Nephron progenitor cell (in vitro differentiated cells): ENCODE data around the gene PDZRN3.

Source experiments
- DNase-seq: peaks from one replicate; pipeline ENCODE4 v3.0.0; 2021
- H3K27ac Mint-ChIP-seq: 2 replicates; pipeline ENCODE4 v1.8.0; 2021; ENCODE audit warnings: mild to moderate bottlenecking, moderate library complexity, mixed read lengths
- H3K27me3 Mint-ChIP-seq: 2 replicates; pipeline ENCODE4 v1.8.0; 2021; ENCODE audit warnings: mild to moderate bottlenecking, low read depth, mixed read lengths; ENCODE audit not compliant: poor library complexity
- H3K36me3 Mint-ChIP-seq: 2 replicates; pipeline ENCODE4 v1.8.0; 2021; ENCODE audit warnings: low read depth, mixed read lengths
- H3K4me1 Mint-ChIP-seq: 2 replicates; pipeline ENCODE4 v1.8.0; 2021; ENCODE audit warnings: mixed read lengths
- H3K4me3 Mint-ChIP-seq: 2 replicates; pipeline ENCODE4 v1.8.0; 2021; ENCODE audit warnings: mild to moderate bottlenecking, moderate library complexity, mixed read lengths
- H3K9me3 Mint-ChIP-seq: 2 replicates; pipeline ENCODE4 v1.8.0; 2021; ENCODE audit warnings: mild to moderate bottlenecking, moderate library complexity, mixed read lengths
- CTCF ChIP-seq: fragments of 200-600 bp; sonication (generic); IDR thresholded peaks from 2 replicates; pipeline ENCODE4 v1.5.0; 2021; ENCODE audit warnings: antibody characterized with exemption

Gene PDZRN3

GRCh38 chr3:73342077-73342476, 282.7 kb downstream of the PDZRN3 start:
- Mint-ChIP-seq H3K4me3 (no peak overlapping the region), H3K9me3 (peaks cover 34% of the 10 kb centered on the region), H3K27me3 (no peaks in the 10 kb centered on the region), H3K36me3 (peaks cover 24% of the 10 kb centered on the region), H3K27ac (no peak overlapping the region), H3K4me1 (peaks cover 43% of the 10 kb centered on the region)
- no peak for DNase-seq
- no peak for TF ChIP-seq CTCF

- no peak overlapping the region for H3K4me3 Mint-ChIP-seq
- H3K27ac Mint-ChIP-seq = peak overlapping the region; percentile 77
- H3K36me3 Mint-ChIP-seq = peaks cover 25% of the 10 kb centered on the region
- no peak for TF ChIP-seq CTCF
- peaks cover 40% of the 10 kb centered on the region for H3K9me3 Mint-ChIP-seq
- H3K27me3 Mint-ChIP-seq = peaks cover 4% of the 10 kb centered on the region
- DNase-seq = no peak
- H3K4me1 Mint-ChIP-seq = peaks cover 36% of the 10 kb centered on the region
These were observed 283.3 kb downstream of the PDZRN3 start for GRCh38 chr3:73341272-73341935.

- Mint-ChIP-seq H3K36me3 (peaks cover 6% of the 10 kb centered on the region), H3K9me3 (peaks cover 35% of the 10 kb centered on the region), H3K27me3 (peaks cover 5% of the 10 kb centered on the region), H3K4me1 (no peaks in the 10 kb centered on the region), H3K4me3 (no peak overlapping the region), H3K27ac (no peak overlapping the region)
- TF ChIP-seq CTCF = no peak
- DNase-seq = no peak
These were observed 292.2 kb downstream of the PDZRN3 start for GRCh38 chr3:73332558-73332957.
